ENCODE measurements around the gene LOXL1.
"Not testable (repeated sequence)": the region's sequence is repeated elsewhere in the genome, so short reads cannot be mapped to it uniquely, and the experiment has no call there.

Gene LOXL1

DNA sequence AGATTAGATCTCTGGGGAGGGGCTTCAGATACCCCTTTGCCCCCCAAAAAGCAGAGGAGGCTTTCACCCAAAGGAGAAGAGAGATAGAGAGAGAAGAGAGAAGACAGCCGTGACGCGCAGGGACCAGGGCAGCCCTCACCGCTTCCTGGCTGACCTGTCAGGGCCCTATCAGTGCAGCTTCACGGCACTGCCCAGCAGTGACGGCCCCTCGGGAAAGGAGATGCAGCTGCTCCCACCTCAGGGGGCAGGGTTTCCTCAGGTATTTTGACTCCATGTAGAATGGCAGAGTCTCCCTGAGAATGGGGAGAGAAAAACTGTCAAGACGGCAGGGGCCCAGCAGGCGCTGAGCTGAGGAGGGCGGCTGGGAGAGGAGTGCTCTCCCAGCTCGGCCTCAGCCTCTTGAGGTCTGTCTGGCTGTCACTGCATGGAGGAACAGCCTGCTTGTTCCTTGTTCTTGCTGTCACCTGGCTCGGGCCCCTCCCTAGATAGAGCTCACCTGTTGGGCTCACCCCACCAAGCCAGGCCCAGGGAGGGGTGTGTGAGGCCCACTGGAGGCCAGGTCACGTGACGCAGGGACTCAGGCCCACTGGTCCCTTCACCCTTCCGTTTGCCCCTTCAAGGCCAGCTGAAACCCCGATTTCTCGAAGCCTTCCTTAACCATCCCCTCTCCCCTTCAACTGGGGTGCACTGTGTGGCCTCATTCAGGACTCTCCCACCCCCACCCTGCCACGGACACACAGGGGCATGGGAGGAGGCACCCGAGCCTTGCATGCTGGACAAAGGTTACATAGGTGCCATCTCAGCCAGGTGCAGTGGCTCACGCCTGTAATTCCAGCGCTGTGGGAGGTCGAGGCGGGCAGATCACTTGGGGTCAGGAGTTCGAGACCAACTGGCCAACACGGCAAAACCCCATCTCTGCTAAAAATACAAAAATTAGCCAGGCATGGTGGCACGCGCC lies 28.2 kb downstream of the LOXL1 start:
- DNase-seq, result no peak

DNA sequence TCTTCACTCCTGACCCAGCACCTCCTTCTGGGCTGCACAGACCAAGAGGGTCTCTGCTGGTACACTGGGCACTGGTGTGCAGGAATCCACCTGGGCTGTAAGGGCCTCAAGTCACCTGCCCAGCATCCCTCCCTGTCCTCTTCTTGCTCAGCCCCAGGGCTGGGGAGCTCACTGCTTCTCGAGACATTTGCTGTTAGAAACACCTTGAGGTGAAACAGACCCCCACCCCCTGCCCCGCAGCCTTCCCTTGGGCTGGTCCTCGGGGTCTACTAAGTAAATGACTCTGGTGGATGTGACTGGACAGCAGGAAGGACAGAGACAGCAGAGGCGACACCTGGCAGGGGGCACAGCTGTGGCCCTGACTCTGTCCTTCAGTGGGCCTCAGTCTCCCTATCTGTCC lies 29.1 kb downstream of the LOXL1 start:
- no peak for DNase-seq

DNA sequence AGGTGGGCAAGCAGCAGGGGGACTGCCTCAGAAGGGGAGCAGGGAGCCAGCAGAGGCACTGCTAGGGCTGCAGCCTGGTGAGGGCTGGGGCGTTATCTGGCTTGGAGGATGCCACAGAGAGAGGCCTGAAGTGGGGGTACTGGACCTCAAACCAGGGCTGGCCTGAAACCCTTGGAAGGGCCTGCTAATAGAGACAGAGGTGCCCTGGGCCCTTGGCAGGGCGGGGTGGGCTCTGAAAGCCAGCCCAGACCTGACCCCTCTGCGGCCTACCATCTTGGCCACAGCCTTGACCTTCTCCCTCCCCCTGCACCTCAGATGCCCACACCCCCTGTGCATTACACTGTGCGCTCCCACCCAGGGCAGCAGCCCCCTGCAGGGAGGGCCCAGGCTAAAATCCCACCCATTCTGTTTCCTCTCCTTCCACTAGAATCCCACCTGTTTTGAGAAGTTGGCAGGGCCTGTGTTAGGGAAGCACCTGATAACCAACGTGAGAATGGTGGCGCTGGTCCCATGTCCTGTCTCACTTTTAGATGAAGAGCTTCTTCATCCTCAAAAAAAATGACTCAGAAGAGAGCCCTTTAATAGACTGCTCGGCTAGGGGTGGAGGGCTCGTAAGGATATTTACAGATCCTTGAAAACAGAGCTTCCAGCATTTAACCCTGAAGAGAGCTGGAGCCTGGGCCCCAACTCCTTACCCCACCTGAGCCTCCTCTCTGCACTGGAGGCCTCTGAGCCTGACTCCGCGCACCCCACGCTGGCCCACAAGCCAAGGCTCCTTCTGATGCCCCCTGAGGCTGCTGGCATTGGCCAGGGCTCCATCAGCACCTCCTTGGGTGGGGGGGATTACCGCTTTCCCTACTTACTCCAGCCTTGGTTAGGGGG lies 29.8 kb downstream of the LOXL1 start:
- DNase-seq, result no peak

DNA sequence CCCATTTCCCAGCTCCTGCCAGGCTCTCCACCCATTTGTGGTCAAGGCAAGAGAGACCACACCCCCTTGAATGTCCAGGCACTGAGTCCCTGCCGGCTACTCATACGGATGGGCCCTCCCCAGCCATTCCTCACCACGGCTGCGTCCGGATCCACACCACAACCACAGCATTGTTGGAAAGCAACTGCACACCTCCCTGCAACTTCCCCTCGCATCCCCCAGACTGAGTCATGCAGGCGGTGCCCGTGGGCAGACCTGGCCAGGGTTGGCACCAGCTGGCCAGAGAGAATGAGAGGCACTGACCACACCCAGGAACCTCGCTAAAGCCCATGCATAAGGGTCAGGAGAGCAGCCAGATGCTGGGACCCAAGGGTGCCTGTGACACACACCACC lies 30.5 kb downstream of the LOXL1 start:
- no peak for DNase-seq

DNA sequence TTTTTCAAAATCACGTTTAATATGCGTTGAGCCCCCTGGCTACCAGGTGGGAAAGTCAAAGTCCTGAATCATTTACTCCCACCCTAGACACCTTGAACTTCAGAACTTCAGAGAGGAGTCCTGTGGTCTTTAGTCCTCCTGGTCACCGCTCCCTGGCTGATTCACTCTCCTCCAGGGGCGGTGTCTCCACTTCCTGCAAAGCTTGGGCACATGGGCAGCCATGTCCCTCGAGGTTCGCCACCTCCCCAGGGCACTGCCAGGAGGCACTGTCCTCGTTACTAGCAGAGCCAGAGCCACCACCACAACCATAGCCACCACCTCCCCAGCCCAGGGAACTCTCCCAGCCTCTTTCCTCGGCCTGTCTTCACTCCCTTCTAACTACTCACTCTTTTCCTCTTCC lies 31.0 kb downstream of the LOXL1 start:
- no peak for DNase-seq

DNA sequence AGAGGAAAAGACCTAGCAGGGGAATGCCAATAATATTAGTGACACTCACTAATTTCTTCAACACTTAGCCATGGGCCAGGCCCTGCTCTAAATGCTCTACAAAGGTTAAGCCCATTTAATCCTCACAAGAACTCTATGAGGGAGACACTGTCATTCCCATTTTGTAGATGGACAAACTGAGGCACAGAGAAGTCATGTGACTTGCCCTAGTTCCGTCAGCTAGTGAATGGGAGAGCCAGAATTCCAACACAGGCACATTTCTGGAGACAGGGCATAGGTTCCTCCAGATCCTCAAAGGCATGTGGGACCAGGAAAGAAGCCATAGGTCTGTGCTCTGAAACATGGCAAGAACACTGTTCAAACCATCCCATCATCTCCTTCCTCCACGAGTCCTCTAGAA lies 31.5 kb downstream of the LOXL1 start:
- DNase-seq, result no peak

DNA sequence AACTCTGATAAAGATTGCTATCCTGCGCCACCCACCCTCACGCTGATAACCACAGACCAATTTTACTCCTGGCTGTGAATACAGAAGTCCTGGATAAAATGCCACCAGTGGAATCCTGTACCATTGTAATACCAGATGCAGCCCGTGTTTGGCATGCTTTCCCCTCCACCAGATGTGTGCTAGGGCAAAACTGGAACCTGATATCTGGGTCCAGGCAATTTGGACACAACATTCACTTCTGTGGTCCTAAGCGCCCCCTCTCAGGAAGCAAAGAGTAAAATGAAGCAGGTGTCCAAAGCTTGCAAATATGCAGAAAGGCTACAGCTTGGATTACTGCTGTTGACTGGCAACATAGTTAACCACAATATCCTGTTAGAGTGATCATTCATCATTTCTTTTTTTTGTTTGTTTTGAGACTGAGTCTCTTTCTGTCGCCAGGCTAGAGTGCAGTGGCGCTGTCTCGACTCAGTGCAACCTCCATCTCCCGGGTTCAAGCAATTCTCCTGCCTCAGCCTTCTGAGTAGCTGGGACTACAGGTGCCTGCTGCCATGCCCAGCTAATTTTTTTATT lies 32.8 kb downstream of the LOXL1 start:
- peak; percentile 33 for DNase-seq

DNA sequence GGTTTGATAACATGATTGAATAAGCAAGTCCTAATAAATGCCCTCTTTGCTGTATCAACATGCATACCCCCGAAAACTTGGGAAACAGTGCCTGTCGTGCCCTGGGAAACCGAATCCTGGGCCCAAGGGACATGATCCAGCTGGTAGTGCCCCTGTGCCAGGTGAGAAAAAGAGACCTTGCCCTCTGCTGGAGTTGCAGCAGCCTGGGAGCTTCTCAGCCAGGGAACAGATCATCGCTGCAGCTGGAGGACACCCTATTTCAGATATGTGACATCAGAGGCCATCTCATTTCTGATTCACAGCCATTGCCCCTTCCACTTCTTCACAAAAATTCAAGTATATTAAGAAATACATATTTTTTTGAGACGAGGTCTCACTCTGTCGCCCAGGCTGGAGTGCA lies 33.5 kb downstream of the LOXL1 start:
- no peak for DNase-seq

DNA sequence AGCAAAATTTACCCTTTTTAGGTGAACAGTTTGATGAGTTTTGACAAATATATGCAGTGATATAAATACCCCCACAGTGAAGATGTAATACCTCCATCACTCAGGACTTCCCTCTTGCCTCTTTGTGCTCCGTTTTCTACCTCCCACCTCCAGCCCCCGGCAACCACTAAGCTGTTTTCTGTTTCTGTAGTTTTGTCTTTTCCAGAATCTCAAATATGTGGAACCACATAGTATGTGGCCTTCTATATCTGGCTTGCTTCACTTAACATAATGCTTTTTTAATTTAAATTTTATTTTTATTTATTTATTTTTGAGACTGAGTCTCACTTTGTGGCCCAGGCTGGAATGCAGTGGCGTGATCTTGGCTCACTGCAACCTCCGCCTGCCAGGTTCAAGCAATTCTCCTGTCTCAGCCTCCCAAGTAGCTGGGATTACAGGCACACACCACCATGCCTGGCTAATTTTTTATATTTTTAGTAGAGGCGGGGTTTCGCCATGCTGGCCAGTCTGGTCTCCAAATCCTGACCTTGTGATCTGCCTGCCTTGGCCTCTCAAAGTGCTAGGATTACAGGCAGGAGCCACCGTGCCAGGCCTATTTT lies 34.3 kb downstream of the LOXL1 start:
- not testable (repeated sequence) for DNase-seq

DNA sequence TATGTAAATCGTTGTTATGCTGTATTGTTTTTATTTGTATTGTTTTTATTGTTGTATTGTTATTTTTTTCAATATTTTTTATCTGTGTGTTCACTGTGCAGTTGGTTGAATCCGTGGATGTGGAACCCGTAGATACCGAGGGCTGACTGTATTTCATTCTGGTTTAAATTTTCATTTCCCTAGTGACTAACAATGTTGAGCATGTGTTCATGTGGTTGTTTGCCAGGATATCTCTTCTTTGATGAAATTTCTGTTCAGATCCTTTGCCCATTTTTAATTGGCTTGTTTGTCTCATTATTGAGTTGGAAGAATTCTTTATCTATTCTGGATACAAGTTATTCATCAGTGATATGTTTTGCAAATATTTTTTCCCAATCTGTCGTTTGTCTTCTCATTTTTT lies 36.2 kb downstream of the LOXL1 start:
- DNase-seq, result no peak

DNA sequence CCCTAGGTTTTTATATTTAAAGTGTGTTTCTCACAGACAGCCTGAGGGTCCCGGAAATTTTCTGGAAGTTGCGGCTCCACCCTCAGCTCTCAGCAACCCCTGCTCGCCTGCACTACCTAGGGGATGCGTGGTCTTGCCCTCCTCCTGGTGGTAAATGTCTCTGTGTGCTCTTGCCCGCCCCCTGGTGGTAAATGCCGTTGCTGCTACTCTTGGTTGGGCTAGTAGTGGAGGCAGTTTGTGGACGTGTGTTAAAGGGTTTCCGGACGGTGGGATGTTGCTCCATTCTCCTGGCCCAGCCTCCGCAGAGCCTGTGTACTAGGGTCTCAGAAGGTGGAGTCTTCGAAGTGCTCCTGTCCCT lies 38.5 kb downstream of the LOXL1 start:
- DNase-seq, result peak; percentile 93

DNA sequence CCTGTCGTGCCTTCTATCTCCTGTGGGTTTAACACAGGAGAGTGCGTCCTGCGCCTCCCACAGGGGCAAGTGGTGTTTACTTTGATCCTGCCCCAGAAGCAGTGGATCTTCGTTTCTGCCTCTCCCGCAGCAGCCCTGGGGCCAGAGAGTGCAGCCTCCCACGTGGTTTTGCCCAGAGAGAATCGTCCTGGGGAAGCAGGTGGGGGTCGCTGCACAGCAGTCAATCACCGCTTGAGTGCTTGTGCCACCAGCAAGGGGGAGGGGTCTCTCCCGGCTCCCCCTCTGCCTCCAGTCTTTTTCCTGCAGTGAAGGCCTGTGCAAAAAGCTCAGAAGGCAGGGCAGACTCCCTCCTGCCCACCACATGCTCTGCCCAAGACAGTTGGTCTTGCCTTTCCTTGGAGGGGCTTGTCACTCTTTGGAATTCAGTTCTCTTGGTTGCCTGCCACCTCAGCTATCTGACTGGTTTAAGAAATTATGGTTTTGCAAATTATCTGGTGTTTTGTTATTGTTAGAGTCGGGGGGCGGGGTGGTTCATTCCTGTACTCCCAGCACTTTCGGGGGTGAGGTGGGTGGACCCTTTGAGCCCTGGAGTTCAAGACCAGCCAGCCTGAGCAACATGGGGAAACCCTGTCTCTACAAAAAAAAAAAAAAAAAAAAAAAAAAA lies 39.0 kb downstream of the LOXL1 start:
- peak; percentile 80 for DNase-seq

DNA sequence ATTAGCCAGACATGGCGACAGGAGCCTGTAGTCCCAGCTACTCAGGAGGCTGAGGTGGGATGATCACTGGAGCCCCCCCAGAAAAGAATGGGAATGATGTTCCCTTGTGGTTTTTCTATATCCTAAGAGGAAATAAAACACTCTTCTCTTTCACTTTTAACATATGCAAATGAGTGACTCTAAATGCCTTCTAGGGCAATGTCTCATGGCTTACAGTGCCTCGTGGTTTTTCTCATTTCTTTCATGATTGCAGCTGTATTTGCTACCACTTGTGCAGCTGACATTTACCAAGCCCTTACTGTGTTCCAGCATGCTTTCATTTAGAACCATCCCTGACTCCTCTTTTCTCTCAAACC lies 39.5 kb downstream of the LOXL1 start:
- DNase-seq, result peak; percentile 21

DNA sequence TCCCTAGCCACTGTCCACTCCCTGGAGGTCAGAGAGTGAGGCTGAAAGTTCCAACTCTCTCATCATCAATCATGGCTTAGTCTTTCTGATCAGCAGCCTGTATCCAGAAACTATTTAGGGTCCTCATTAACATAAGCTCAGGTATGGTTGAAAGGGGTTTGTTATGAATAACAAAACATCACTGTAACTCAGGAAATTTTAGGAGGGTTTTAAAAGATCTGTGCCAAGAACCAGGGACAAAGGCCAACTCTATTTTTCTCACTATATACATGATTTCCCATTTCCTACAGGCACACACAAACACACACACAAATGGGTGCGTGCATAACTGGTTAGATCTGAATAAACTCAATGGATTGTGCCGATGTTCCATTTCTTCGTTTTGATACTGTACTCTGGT lies 42.2 kb downstream of the LOXL1 start:
- DNase-seq, result no peak

DNA sequence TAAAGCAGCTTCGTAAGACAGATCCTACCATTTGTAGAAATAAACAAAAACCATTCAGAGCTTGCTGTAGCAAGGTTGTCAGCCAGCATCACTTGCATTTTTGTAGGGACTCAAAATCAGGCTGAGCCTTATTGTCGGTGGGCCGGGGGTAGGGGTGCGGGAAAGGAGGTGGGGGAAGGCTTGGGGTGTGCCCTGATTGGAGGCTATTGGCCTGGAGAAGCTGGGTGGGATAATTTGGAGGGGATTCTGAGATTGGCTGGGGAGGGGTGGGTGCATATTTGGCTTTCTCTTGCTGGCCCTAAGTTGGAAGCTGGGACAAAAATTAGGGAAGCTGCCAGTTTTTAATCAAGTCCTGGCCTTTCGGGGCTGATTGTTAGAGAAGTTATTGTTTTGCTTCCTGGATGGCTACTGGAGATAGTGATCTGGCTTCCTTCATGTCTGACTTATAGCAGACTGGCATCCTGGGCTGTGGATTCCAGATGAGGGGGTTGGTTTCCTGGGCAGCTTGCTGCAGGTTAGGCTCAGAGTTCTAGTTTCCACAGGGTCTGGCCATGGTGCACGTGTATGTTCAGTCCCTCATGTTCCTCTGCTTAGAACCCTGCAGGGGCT lies 43.0 kb downstream of the LOXL1 start:
- DNase-seq, result no peak

DNA sequence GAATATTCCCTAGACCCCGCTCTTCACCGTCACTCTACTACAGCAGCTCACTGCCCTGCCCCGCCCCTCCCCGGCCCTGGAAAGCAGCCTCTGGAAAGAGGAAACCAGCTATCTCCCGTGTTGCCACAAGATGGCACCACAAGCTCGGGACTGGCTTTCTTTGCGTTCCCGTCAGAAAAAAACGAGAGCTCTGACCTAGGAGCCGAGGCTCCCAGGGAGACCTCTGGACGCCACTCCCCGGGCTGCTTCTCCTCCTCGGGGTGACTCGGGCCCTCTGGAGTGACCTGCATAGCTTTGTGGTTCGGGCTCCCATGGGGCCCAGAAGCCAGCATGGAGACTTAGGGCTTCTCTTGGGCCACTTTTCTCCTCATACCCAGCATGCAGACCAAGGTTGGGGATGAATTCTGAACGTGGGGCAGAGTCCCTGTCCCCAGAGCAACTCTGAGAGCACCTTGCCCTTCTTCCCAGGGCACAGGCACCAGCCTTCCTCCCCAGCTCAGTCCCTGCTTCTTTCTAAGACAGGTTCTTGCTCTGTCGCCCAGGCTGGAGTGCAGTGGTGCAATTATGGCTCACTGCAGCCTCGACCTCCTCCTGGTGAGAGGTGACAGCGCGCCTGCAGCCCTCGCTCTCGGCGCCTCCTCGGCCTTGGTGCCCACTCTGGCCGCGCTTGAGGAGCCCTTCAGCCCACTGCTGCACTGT lies 46.9 kb downstream of the LOXL1 start:
- DNase-seq, result peak; percentile 89

DNA sequence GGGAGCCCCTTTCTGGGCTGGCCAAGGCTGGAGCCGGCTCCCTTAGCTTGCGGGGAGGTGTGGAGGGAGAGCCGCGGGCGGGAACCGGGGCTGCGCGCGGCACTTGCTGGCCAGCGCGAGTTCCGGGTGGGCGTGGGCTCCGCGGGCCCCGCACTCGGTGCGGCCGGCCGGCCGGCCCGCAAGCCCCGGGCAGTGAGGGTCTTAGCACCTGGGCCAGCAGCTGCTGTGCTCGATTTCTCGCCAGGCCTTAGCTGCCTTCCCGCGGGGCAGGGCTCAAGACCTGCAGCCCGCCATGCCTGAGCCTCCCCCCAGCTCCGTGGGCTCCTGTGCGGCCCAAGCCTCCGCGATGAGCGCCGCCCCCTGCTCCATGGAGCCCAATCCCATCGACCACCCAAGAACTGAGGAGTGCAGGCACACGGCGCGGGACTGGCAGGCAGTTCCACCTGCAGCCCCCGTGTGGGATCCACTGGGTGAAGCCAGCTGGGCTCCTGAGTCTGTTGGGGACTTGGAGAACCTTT lies 47.5 kb downstream of the LOXL1 start:
- not testable (repeated sequence) for DNase-seq

DNA sequence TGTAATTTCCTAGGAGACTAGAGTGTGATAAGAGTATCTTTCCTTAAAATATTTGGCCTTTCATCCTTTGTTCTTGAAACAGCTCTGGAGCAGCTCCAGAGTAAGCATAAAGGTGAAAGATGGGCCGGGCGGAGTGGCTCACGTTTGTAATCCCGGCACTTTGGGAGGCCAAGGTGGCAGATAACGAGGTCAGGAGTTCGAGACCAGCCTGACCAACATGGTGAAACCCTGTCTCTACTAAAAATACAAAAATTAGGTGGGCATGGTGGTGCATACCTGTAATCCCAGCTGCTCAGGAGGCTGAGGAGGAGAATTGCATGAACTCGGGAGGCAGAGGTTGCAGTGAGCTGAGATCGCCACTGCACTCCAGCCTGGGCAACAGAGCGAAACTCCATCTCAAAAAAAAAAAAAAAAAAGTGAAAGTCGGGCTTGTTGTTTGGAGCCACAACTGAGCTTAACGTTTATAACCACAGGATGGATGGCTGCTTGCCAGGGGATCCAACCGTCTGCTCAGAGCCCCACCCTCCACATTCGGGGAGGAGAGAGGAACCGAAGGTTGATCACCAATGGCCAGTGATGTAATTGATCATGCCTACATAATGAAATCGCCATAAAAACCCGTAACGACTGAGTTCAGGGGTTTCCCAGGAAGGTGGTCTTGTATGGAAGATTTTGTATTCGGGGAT lies 49.3 kb downstream of the LOXL1 start:
- DNase-seq, result peak; percentile 58

DNA sequence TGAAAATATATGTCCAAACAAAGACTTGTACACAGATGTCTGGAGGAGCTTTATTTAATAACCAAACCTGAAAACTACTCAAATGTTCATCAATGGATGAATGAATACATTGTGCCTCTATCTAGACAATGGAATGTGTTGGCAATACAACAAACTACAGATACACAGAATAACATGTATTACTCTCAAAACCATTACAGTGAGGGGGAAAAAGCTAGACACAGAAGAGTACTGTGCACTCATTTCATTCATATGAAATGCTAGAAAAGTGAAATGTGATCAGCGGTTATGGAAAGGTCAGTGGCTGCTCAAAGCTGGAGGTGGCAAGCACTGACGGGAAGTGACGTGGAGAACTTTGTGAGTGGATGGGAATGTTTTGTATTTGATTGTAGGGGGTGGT lies 52.6 kb downstream of the LOXL1 start:
- DNase-seq, result no peak

DNA sequence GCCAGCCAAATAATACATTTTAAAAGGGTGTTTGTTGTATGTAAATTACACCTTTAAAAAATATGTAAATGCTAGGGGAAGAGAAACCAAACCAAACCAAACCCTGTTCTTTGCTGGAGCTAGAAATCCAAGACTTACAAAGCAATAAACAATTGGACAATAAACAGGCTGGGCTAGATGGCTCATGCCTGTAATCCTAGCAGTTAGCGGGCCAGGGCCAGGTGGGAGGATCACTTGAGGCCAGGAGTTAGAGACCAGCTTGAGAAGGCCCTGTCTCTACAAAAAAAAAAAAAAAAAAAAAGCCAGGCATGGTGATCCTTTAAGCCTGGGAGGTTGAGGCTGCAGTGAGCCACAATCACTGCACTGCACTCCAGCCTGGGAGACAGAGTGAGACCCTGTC lies 53.4 kb downstream of the LOXL1 start:
- no peak for DNase-seq

DNA sequence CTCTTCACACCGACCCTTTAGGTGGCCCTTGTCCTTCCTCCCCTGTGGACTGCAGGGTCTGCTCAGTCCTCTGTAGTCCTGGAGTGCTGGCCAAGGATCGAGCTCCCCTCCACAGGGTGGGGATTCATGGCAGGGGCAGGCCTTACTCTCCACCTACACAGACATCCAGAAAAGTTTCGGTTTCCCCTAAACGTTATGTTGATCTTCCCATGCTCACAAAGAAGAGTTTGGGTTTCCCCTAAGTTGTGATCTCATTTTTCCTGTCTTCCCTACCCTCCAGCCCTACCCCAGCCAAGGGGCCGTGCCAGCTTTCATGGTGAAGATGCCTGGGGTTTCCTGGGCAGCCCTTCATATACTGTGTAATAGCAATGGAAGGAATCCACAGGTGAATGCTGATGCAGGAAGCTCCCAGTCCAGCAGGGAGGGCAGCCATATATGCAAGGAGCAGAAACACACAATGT lies 55.5 kb downstream of the LOXL1 start:
- no peak for DNase-seq

Data from activated CD4-positive, alpha-beta T cell treated with anti-CD3 and anti-CD28 coated beads for 48 hours (primary cell).